ENCODE measurements around the gene MEAK7.

MEAK7 gene

GRCh38 chr16:84548508-84548907 is 44.0 kb upstream of the MEAK7 start:
- no peak for DNase-seq (ENCODE audit: low read depth)
- H3K4me3 ChIP-seq (ENCODE audit: low read depth, low read length) = no peak overlapping the region
- no peak for TF ChIP-seq CTCF (IDR thresholded peaks at IDR 0.05; ENCODE audit: low read depth, low read length, missing control alignments)
- in situ Hi-C loops (cut with HindIII; ENCODE audit: low sequenced_read_pairs) = no loop called here

GRCh38 chr16:84547546-84548061 is 43.1 kb upstream of the MEAK7 start:
- no peak for TF ChIP-seq CTCF (IDR thresholded peaks at IDR 0.05; ENCODE audit: low read depth, low read length, missing control alignments)
- no peak overlapping the region for H3K4me3 ChIP-seq (ENCODE audit: low read depth, low read length)
- in situ Hi-C loops (cut with HindIII; ENCODE audit: low sequenced_read_pairs) = no loop called here
- no peak for DNase-seq (ENCODE audit: low read depth)

DNA sequence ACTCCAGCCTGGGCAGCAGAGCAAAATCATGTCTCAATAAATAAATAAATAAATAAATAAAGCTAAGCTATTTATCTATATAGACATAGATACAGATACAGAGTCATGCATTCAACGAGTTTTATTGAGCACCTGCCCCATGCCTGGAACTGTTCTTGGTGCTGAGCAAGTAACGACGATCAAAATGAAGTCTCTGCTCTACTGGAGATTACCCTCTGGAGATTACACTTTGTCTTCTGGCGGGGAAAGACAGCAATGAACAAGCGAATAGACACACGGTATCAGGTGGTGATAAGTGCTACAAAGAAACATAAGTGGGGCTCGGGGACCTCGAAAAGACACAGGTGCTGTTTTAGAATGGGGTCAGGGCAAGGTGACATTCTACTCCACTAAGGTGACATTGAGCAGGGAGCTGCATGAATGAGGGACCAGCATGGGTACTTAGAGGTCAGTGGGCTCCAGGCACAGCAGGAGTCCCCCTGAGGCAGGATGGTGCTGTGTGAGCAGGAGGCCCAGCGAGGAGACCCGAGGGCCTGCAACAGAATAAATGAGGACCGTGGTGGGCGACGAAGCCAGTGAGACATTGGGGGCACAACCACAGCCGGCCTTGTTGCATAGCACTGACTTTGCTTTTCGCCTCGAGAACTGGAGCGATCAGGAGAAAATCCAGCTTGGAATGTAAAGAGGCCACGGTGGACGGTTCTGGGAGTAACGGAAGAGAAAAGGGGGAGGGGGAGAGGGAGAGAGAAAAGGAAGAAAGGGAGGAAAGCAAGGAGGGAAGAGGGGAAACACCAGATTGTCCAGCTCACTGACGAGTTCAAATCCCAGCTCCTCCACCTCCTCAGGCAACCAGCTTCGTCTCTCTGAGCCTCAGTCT is 42.4 kb upstream of the MEAK7 start:
- no peak overlapping the region for H3K4me3 ChIP-seq (ENCODE audit: low read depth, low read length)
- DNase-seq (ENCODE audit: low read depth) = no peak
- no peak for TF ChIP-seq CTCF (IDR thresholded peaks at IDR 0.05; ENCODE audit: low read depth, low read length, missing control alignments)
- in situ Hi-C loops (cut with HindIII; ENCODE audit: low sequenced_read_pairs) = no loop called here

DNA sequence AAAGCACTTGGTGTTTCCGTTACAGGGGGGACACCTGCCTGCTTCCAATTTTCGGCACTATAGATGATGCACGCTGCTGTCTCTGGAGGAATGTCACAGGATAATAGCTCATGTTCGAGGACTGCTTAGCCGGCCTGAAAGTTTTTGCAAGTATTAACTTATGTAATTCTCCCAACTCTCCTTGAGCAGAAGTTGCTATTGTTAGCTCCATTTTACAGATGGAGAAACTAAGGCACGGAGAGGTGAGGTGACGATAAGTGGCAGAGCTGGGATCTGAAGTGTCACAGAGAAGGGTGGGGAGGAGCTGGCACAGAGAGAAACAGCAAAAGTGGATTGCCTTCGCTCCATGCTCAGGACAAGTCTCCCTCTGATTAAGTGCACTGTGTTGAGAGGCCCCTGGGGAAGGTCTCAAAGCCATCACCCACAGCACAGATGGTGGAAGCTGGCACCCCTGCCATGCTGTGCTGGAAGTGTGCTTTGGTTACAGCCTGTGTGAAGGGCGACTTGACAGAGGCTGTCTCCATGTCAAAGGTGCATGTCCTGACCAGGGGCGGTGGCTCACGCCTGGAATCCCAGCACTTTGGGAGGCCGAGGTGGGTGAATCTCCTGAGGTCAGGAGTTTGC is 40.8 kb upstream of the MEAK7 start:
- DNase-seq (ENCODE audit: low read depth) = no peak
- in situ Hi-C loops (cut with HindIII; ENCODE audit: low sequenced_read_pairs) = no loop called here
- no peak overlapping the region for H3K4me3 ChIP-seq (ENCODE audit: low read depth, low read length)
- TF ChIP-seq CTCF (IDR thresholded peaks at IDR 0.05; ENCODE audit: low read depth, low read length, missing control alignments) = no peak

GRCh38 chr16:84544031-84544773 is 39.7 kb upstream of the MEAK7 start:
- no peak for DNase-seq (ENCODE audit: low read depth)
- no peak overlapping the region for H3K4me3 ChIP-seq (ENCODE audit: low read depth, low read length)
- in situ Hi-C loops (cut with HindIII; ENCODE audit: low sequenced_read_pairs) = no loop called here
- TF ChIP-seq CTCF (IDR thresholded peaks at IDR 0.05; ENCODE audit: low read depth, low read length, missing control alignments) = no peak

GRCh38 chr16:84543253-84543652 is 38.8 kb upstream of the MEAK7 start:
- in situ Hi-C loops (cut with HindIII; ENCODE audit: low sequenced_read_pairs) = no loop called here
- no peak for DNase-seq (ENCODE audit: low read depth)
- no peak overlapping the region for H3K4me3 ChIP-seq (ENCODE audit: low read depth, low read length)
- TF ChIP-seq CTCF (IDR thresholded peaks at IDR 0.05; ENCODE audit: low read depth, low read length, missing control alignments) = no peak
